HG03095 (cell line): ENCODE measurements around the gene PNPLA7.
"Not testable (repeated sequence)": the region's sequence is repeated elsewhere in the genome, so short reads cannot be mapped to it uniquely, and the experiment has no call there.

Source experiments
- ATAC-seq: cut with Tn5 transposase; IDR thresholded peaks from one replicate; pipeline ENCODE4 v1.9.1; 2021; ENCODE audit warnings: moderate library complexity; ENCODE audit not compliant: unreplicated experiment

The PNPLA7 gene

DNA sequence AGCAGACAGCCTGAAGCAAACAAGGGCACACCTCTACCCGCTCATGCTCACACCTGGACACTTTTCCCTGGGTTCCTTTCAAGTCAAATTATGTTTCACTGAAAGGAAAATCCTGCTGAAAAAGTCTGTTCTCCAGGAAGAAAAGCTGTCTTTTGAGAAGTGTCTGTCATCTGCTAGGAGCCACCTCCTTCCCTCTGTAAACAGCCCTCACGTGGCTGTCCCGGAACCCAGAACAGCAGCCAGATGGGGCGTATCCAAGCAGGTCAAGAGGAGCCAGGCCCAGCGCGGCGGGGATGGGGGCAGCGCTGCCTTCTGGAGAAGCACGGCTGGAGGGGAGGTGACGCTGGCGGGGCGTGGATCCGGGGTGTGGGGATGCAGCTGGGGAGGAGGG, at the start of gene PNPLA7:
TSS of gene PNPLA7 (minus strand) at position 172 of the 391 bp plus-strand sequence. CDS start 205 bp downstream, outside the sequence.
- no peak for ATAC-seq

DNA sequence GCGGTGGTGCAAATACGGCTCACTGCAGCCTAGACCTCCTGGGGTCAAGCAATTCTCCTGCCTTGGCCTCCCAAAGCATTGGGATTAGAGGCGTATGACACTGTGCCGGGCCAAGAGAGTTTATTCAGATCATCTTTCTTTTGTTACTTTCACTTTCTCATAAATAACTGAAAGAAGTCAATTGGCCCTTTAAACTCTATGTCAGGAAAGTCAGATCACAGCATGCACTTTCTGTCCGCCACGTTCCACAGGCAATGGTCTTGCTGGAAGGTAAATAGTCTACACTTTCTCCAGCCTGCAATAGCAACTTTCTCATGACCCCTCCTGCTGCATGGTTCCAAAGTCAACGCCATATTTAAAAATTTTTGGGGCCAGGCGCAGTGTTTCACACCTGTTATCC, 48.7 kb upstream of the PNPLA7 start:
- ATAC-seq: no peak

DNA sequence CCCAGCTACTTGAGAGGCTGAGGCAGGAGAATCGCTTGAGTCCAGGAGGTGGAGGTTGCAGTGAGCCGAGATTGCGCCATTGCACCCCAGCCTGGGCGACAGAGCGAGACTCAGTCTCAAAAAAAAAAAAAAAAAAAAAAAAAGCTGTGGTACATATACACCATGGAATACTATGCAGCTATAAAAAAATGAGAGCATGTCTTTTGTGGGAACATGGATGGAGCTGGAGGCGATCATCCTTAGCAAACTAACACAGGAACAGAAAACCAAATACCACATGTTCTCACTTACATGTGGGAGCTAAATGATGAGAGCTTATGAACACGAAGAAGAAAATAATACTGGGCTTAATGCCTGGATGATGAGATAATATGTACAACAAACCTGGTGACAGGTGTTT, 46.4 kb upstream of the PNPLA7 start:
- ATAC-seq: not testable (repeated sequence)

DNA sequence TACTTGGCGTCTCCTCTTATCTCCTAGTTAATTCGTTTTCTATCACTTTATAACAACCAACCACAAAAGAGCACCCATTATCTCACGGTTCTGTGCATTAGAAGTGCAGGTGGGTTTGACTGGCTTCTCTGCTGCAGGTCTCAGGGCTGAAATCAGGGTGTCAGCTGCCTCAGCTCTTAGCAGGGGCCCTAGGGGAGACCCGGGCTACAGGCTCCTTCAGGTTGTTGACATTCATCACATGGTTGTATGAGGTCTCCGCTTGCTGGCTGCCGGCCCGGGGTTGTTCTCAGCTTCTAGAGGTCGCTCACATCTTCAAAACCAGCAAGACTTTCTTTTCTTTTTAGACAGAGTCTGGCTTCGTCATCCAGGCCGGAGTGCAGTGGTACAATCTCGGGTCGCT, 43.0 kb upstream of the PNPLA7 start:
- ATAC-seq: no peak

DNA sequence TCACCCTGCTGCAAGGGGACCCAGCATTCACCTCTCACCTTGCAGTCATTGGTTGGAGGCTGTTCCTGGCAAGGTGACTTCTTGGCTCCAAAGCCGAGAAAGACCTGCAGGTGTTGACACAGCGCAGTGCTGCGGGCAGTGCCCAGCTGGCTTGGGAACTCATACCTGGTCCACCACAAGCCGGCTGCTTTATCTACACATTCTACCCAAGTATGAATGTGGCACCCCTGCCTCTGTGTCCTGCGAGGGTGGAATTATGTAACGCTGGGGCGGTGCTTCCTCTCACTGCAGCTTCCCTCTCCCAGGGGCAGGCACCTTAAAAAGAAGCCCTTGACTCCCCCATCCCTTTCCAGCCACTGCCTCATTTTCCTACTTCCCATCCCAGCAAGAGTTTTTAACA, 42.6 kb upstream of the PNPLA7 start:
- ATAC-seq: no peak

DNA sequence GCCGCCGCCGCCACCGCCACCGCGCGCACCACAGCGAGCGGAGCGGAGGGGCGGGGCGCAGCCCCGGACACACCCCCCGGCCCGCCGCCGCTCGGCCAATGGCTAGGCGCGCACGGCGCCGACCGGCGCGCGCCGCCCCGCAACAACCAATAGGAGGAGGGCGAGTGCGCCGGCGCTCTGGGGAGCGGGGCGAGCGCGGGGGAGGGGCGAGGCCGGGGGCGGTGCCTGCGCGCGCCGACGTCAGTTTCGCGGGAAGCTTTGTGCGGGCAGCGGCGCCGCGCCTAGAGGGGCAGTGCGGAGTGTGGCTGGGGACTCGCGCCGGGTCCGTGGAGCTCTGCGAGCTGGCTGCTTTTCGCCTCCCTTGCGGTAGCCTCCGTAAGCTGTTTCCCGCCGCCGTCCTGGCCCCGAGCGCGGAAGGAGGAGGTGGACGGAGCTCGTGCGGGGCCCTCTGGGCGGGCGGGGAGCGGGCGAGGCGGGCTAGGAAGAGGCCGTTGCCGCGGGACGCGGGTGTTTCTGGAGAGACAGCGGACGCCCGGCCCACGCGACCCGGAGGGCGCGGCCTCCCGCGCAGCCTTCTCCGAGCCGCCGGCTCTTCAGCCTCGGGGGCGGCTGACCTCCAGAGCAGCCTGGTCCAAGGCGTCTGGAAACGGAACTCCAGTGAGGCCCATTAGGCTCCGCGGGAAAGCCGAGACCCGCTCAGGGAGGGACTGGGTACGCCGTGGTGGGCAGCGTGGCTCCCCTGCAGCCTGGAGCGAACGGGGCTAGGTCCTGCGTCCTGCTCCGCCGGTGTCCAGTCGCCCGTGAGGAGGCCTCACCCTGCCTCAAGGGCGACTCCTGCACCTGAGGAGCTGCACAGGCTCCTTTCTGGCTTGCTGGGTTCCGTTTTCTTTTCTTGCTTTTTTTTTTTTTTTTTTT, 40.5 kb upstream of the PNPLA7 start, which contains the start of gene ZMYND19:
TSS of gene ZMYND19 (minus strand) at position 44 of the 915 bp plus-strand sequence. CDS start 249 bp downstream, outside the sequence.
- peak; percentile 78 for ATAC-seq

DNA sequence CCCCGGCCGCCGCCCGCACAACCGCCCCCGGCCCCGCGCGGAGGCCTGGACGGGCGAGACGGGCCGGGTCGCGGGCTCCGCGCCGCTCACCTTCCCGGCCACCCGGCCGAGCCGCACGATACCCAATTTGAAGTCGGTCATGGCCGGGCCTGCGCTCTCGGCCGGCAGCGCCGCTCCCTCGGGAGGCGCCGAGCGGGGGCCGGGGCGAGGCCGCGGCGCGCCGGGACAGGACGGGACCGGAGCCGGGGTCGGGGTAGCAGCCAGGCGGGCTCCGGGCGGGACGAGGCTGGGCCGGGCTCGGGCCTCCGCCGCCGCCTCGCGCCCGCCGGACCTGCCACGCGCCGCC, 39.9 kb upstream of the PNPLA7 start:
- peak; percentile 19 for ATAC-seq

DNA sequence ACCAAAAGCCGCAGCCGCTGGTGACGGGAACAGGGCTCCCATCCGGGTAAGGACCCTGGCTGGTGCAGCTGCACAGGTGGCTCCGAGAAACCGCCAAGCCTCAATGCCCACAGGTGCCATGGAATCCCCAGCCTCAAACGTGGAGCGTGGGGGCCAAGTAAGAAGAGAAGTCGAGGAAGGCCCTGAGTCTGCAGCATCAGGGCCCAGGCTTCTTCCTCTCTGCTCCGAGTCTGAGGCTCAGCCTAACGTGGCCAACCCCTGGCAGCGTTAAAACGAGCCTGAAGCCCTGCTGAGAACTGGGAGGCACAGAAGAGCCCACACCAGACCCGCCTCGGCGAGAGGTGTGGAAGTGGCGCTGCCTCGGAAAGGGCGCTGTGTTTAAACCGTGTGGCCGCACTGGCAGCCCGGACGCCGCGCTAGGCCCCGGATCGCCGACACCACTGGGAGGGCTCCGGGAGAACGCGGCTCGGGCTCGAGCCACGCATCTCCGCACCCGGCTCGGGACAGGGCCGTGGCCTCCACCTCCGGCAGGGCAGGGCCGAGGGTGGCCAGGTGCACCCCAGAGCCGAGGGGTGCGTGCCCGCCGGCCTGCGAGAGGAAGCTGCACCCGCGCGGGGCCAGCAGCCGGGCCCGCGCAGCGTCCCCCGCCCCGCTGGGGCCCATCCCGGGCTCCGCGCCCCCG, 39.4 kb upstream of the PNPLA7 start:
- ATAC-seq: no peak

DNA sequence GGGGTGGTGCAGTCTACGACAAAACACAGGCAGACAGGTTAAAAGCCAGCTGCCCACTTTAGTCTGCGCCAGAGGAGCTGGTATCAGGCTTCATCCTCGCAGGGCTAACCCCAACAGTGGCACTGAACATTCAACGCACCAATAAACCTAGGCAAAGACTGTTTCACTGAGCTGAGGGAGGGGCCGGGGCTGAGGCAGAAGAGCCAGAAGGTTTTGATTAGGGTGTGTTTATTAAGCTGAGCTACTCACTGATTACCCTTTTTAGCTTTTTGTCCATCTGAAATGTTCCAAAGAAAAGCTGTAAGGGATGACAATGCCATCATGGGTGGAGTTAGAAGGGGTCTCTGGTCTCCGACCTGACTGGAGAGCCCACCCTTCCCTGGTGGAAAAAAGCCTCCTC, 38.7 kb upstream of the PNPLA7 start:
- ATAC-seq: no peak

DNA sequence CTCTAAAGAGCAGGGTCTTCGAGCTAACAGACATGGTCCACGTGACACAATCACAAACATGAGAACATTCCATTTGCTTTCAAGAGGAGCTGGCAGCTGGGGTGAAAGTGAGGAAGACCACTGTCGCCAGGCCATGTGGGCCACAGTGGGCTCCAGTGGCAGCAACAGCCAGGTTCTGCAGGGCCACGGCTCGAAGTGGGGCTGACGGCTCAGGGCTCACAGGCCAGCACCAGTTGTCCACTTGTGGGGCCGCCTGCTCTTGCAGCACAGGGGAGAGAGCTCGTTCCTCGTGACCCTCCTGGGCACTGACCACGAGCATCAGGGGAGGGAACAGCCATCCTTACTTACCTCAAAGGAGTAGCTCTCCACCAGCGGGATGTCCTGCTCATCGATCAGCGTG, 38.1 kb upstream of the PNPLA7 start:
- ATAC-seq: no peak

DNA sequence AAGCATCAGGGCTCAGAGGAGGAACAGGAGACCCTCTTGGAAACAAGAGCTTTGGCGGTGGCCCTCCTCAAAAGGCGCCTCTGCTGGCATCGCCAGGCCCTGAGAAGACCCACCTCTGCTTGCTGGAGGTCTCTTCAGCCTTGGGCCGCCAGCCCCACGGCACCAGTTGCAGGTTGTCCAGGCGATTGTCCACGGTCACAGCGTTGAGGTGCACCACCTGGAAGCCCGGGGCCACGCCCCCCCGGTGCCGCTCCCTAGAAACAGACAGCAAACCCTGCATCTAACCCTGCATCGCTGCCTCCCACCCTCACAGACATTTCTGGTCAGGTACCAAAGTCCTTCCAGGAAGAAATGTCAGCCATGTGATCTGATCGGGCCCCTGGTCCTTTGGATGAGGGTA, 36.7 kb upstream of the PNPLA7 start:
- no peak for ATAC-seq

DNA sequence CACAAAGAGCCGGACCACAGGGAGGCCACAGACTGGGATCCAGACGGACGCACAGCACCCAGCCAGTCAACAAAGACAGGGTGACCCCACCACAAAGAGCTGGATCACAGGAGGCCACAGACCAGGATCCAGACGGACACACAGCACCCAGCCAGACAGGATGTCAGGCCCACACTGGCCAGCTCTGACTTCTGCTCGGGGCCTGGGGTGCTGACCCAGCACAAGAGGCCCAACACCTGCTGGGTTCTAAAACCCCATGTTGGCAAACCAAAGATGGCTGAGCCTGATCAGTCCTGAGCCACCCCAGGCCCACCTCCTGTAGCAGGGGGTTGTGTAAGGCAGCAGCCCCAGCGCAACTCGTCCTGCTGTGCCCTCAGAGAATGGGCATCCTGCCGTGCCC, 33.8 kb upstream of the PNPLA7 start:
- no peak for ATAC-seq

DNA sequence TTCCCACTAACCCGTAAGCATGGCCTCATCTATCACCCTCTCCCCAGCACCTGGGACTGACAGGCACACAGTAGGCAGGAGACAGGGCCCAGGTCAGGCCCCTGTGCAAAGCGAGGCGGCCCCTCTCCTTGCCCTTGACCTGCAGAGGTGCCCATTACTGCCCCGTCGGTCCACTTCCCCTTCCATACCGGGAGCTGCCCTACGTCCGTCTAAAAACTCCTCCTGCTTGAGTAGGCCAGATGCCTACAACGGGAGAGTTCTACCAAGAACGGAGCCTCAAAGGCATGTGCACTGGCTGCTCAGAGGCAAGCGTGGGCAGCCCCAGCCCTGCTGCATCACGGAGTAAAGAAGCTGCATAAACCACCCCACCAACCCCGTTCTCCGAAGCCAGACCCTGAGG, 33.1 kb upstream of the PNPLA7 start:
- ATAC-seq: no peak

DNA sequence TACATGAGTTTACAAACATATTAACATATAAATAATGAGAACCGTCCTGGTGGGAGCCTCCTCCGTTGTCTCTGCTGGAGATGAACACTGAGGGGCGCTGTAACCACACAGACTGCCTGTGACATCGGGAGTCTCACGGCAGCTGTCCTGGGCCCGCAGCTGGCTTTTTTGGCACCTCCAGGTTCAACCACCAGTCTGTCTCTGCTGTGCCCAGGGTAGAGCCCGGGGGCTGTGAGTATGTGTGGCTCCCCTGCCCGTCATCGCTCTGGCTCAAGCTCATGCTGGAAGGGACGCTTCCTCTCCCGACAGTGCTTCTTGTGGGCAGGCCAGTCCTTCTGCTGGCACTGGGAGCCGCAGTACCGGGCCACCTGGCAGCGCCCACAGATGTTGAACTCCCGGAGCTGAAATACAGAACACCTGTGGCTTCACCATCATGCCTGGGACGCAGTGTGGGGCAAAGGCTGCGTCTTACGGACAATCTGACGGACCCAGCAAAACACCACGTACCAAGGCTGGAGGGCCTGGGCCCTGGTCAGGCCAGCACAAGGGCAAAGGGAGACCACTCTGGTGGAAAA, 32.2 kb upstream of the PNPLA7 start:
- no peak for ATAC-seq

DNA sequence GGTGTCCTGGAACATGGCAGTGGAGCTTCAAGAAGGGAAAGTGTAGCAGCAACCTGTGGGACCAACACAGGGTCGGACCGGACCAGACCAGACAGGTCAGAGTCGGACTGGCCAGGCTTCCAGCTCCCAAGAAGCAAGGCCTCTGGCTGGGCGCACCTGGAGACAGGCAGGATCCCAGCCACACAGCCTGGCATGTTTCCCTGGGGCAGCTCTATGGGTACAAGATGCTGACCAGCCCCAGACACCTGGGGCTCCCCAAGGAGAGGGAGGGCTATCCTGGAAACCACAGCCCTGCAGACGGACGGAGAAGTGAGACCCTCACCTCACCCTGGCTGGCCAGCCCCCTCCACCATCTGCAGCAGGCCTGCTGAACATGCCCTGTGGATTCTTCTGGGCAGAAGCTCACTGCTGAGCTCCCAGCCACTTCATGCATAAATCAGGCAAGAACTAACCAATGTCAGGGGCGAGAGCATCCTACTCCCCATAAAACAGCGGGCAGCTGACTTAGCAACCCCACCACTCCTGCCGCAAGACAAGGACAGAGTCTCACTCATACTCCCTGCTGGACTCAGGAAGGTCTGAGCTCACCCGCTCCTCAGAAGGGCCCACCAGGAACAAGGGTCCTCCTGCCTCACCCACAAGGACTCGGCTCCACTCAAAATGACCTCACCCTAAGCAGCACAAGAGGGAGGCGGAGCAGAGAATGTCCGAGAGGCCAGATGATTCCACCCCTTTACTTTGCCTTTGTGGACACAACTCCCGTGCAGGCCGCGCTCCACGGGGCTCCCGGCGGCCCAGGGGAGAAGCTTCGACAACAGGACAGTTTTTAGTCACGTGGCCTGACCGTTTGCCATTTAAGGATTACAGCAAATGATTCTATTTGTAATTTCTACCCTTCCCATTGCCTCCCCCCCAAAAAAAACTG, 31.4 kb upstream of the PNPLA7 start:
- no peak for ATAC-seq

DNA sequence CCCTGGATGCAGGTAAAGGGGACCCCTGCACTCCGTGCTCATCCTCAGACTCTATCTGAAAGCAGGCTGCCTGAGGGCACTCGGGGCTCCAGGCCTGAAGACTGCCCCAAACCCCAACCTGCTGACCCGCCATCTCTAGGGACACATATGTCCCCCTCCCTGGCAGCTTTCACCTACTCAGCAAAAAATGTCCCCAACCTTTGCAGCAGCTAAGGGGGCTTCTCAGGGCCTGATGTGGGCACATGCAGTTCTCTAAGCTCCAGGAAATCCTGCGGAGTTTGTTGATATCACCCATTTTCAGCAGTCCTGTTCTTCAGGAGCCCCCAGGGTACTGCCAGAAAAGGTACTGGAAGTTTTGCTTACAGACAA, 30.7 kb upstream of the PNPLA7 start:
- no peak for ATAC-seq

DNA sequence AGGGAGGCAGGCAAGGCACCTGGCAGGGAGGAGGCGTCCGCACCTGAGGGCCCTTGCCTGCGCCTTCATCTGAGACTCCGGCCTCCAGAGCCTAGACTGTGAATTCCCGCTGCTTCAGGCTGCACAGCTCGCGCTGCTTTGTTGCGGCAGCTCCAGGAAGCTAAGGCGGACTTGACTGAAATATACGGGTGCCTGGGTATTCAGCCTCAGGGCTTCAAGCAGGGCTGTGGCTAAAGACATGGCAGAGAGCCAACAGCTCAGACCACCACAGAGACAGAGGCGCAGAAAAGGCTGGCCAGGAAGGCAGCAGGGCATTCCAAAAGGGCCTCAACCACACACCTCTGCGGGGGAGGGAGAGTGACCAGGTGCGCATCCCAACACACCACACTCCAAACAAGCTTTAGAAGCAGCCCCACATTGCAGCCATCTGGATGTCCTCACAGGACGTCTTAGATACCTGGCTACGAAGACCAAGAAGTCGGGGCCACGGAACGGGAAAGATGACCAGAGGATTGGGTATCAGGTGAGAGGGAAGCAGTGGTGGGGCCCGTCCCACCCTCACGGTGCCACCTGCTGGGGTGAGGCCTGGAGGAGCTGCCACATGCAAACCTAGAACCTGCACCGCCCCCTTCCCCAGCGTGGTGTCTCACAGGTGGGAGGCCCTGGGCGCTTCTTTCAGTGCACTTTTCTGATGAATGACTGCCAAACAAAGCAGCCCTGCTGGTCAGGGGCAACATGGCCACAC, 30.2 kb upstream of the PNPLA7 start:
- ATAC-seq: no peak

DNA sequence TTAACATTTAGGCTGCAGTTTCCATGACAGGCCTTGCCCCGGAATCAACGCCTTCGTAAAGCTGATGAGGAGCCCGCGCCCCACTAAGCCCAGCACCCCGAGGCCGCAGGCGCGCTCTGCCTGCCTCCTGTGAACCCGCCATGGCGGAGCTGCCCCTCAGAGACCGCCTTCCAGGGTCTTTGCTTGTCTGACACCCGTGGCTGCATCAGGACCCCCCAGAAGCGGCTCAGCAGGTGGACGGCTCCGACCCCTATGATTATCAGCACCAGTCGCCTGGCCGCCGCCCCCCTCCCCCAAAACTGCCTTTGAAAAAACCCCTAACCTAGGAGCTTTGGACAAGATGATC, 29.0 kb upstream of the PNPLA7 start:
- no peak for ATAC-seq

DNA sequence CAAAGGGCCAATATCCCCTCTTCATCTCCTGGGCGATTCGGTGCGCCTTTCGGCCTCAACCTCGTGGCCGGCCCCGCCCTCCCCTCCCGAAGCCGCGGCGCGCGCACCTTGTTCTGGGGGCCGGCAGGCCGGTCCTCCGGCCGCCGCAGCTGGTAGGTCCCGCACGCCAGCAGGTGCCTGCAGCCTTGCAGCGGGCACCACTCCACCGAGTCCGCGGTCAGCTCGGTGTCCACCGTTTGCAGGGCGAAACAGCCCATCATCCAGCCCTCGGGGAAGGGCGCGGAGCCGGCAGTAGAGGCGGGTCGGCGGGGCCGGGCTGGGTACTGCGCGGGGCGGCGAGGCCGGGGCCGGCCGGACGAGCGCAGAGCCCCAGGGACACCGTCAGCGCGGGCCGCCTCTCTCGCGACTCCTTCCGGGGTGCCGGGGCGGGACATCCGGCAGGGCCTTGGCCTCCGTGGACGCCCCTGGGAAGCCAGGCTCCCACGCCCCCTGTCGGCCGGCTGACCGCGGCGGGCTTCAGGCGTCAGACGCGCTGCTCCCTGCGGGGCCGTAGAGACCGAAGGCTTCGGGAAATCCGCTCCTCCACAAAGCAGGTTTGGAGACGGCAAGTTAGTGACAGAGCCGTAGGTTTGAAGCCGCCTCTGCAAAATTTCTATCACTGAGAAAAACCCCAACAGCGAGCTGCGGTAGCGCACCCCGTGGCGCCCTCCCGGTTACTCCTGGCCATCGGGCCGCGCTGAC, 28.5 kb upstream of the PNPLA7 start, which contains the start of gene DPH7:
TSS of gene DPH7 (minus strand) at position 408 of the 741 bp plus-strand sequence. CDS start at position 260, 148 bp downstream.
- ATAC-seq: peak; percentile 79
